Progenitor cell of endocrine pancreas (in vitro differentiated cells): ENCODE results near the gene DNAH17. TPM values are rescaled to one million over a fixed set of nuclear protein-coding genes. Genes with fewer than 3 reads are reported as not detected.

Experiments
- DNase-seq: peaks from one replicate; pipeline ENCODE4 v3.0.0; 2021; ENCODE audit warnings: low spot score; ENCODE audit not compliant: unreplicated experiment
- H3K27ac Mint-ChIP-seq: 2 replicates; pipeline ENCODE4 v1.8.0; 2021; ENCODE audit warnings: mild to moderate bottlenecking, moderate library complexity, mixed read lengths
- H3K27me3 Mint-ChIP-seq: 2 replicates; pipeline ENCODE4 v1.8.0; 2021; ENCODE audit warnings: mixed read lengths
- H3K36me3 Mint-ChIP-seq: 2 replicates; pipeline ENCODE4 v1.8.0; 2022; ENCODE audit warnings: mixed read lengths; ENCODE audit not compliant: insufficient read depth
- H3K4me1 Mint-ChIP-seq: 2 replicates; pipeline ENCODE4 v1.8.0; 2021; ENCODE audit warnings: low read depth, mixed read lengths
- H3K4me3 Mint-ChIP-seq: 2 replicates; pipeline ENCODE4 v1.8.0; 2021; ENCODE audit warnings: low read depth, mild to moderate bottlenecking, moderate library complexity, mixed read lengths
- H3K9me3 Mint-ChIP-seq: 2 replicates; pipeline ENCODE4 v1.8.0; 2021; ENCODE audit warnings: low read depth, mixed read lengths
- CTCF ChIP-seq: fragments of 200-600 bp; sonication (generic); IDR thresholded peaks from one replicate; pipeline ENCODE4 v1.5.0; 2021; ENCODE audit warnings: antibody characterized with exemption, mild to moderate bottlenecking; ENCODE audit not compliant: unreplicated experiment
- long read RNA-seq: library from polyadenylated mRNA; unstranded; transcript quantifications from one replicate; pipeline ENCODE4 v2.0.0, GENCODE V29; 2020
- total RNA-seq: library from RNA; stranded (reverse); gene quantifications from 2 replicates; pipeline ENCODE4 v1.2.1, GENCODE V29; 2021

The DNAH17 gene
- total RNA-seq, result 0.16 TPM in 1 of 2 replicates, not detected in the other
- long read RNA-seq, partial matches to known transcripts, result 1 of 1 reads
- long read RNA-seq, other reads (novel, unspliced or antisense), result 0 of 1 reads

- TF ChIP-seq CTCF, result no peak
- no peaks in the 10 kb centered on the region for H3K9me3 Mint-ChIP-seq
- DNase-seq, result no peak
- peaks cover 14% of the 10 kb centered on the region for H3K27me3 Mint-ChIP-seq
- no peaks in the 10 kb centered on the region for H3K36me3 Mint-ChIP-seq
- H3K4me1 Mint-ChIP-seq, result no peaks in the 10 kb centered on the region
- no peak within 1 kb of the TSS for H3K27ac Mint-ChIP-seq
- H3K4me3 Mint-ChIP-seq, result no peak within 1 kb of the TSS
Measured at GRCh38 chr17:78577296-78577695, at the start of gene DNAH17. Gene DNAH17, minus strand, starts transcription at chr17:78577396. Its CDS starts 2,339 bp downstream, at chr17:78575057.

GRCh38 chr17:78624324-78625151 lies 47.3 kb upstream of the DNAH17 start:
- Mint-ChIP-seq H3K4me3 (no peak overlapping the region), H3K27me3 (peaks cover 2% of the 10 kb centered on the region), H3K4me1 (no peaks in the 10 kb centered on the region), H3K27ac (no peak overlapping the region), H3K9me3 (peaks cover 6% of the 10 kb centered on the region), H3K36me3 (no peaks in the 10 kb centered on the region)
- no peak for TF ChIP-seq CTCF
- DNase-seq, result no peak

- no peaks in the 10 kb centered on the region for H3K4me1 Mint-ChIP-seq
- DNase-seq, result no peak
- H3K27ac Mint-ChIP-seq, result no peak overlapping the region
- H3K36me3 Mint-ChIP-seq, result no peaks in the 10 kb centered on the region
- no peak for TF ChIP-seq CTCF
- peaks cover 2% of the 10 kb centered on the region for H3K27me3 Mint-ChIP-seq
- H3K9me3 Mint-ChIP-seq, result peaks cover 6% of the 10 kb centered on the region
- H3K4me3 Mint-ChIP-seq, result no peak overlapping the region
Measured at GRCh38 chr17:78623541-78623940, 46.3 kb upstream of the DNAH17 start.

- TF ChIP-seq CTCF, result no peak
- no peak overlapping the region for H3K4me3 Mint-ChIP-seq
- H3K27me3 Mint-ChIP-seq, result peaks cover 5% of the 10 kb centered on the region
- H3K27ac Mint-ChIP-seq, result no peak overlapping the region
- no peaks in the 10 kb centered on the region for H3K4me1 Mint-ChIP-seq
- DNase-seq, result no peak
- no peaks in the 10 kb centered on the region for H3K36me3 Mint-ChIP-seq
- H3K9me3 Mint-ChIP-seq, result peaks cover 9% of the 10 kb centered on the region
Measured at GRCh38 chr17:78622491-78623265, 45.5 kb upstream of the DNAH17 start.

- TF ChIP-seq CTCF, result no peak
- Mint-ChIP-seq H3K4me3 (no peak overlapping the region), H3K9me3 (peaks cover 9% of the 10 kb centered on the region), H3K27me3 (peaks cover 5% of the 10 kb centered on the region), H3K4me1 (no peaks in the 10 kb centered on the region), H3K27ac (no peak overlapping the region), H3K36me3 (no peaks in the 10 kb centered on the region)
- DNase-seq, result no peak
Measured at GRCh38 chr17:78621720-78622490, 44.7 kb upstream of the DNAH17 start.
